A549 (cell line): ENCODE results near the gene LRSAM1. TPM values are rescaled to one million over a fixed set of nuclear protein-coding genes. Genes with fewer than 3 reads are reported as not detected.

Experiments
- ATAC-seq, 2 experiments: fragments of 200-7000 bp in 1 of 2; fragments of >200 bp in 1 of 2; cut with Nextera tagmentation in 1 of 2; cut with Tn5 transposase in 1 of 2; 3 replicates each; pipeline versions ENCODE4 v1.8.0 to v1.9.1; 2018 to 2020; ENCODE audit warnings: mild to moderate bottlenecking in 1 of 2, moderate library complexity in 1 of 2
- CTCF ChIA-PET: fragments of 300-600 bp; sonication (Branson Sonifier 250); formaldehyde crosslinking; extraction: SDS; loops from one replicate; lab custom pipeline; 2021; ENCODE audit warnings: antibody characterized with exemption, inconsistent platforms; lab: Yijun Ruan, JAX
- POLR2A ChIA-PET: fragments of 350-600 bp; formaldehyde crosslinking; extraction: SDS; loops from one replicate; lab custom pipeline; 2021; ENCODE audit warnings: antibody characterized with exemption, inconsistent platforms; lab: Yijun Ruan, JAX
- DNase-seq, 2 experiments: peaks; one replicate each; pipeline versions ENCODE4 v3.0.0 to v3.0.0-alpha.2; 2011 to 2016; ENCODE audit warnings: low read depth in 1 of 2, low spot score in 1 of 2
- FAIRE-seq: peaks from 2 replicates; lab custom pipeline; 2011; peaks lifted over from hg19 to GRCh38; lab: Jason Lieb, UNC
- H3K27ac ChIP-seq, 2 experiments: fragments of >200 bp; sonication (Bioruptor Twin); formaldehyde crosslinking; 3 replicates each; pipeline ENCODE4 v1.5.1; 2016 to 2017
- H3K4me1 ChIP-seq: fragments of >200 bp; sonication (Bioruptor Twin); formaldehyde crosslinking; 3 replicates; pipeline ENCODE4 v1.6.1; 2016
- H3K4me2 ChIP-seq: fragments of >200 bp; sonication (Bioruptor Twin); formaldehyde crosslinking; 3 replicates; pipeline ENCODE4 v1.6.1; 2016
- H3K4me3 ChIP-seq: fragments of >200 bp; sonication (Bioruptor Twin); formaldehyde crosslinking; 3 replicates; pipeline ENCODE4 v1.5.1; 2016
- H3K9me3 ChIP-seq: fragments of >200 bp; sonication (Bioruptor Twin); formaldehyde crosslinking; 3 replicates; pipeline ENCODE4 v1.6.1; 2016
- ATOH8 ChIP-seq: fragments of 250-450 bp; sonication (Bioruptor Pico); IDR thresholded peaks from 2 replicates; pipeline ENCODE4 v1.5.0; 2020; ENCODE audit warnings: low read depth, mild to moderate bottlenecking, moderate library complexity
- CBX2 ChIP-seq: fragments of 200-600 bp; sonication (generic); IDR thresholded peaks from 2 replicates; pipeline ENCODE4 v1.6.1; 2016; ENCODE audit warnings: low read depth, mild to moderate bottlenecking, borderline replicate concordance
- EHF ChIP-seq: fragments of 250-450 bp; sonication (Bioruptor Pico); IDR thresholded peaks from 2 replicates; pipeline ENCODE4 v1.5.0; 2020; ENCODE audit warnings: mild to moderate bottlenecking
- FOSL2 ChIP-seq, 2 experiments: fragments of 450-650 bp in 1 of 2; fragments of >200 bp in 1 of 2; sonication (Bioruptor Twin) in 1 of 2; formaldehyde crosslinking; IDR thresholded peaks; 2 replicates each; pipeline versions ENCODE4 v1.5.0 to v1.6.1; 2016 to 2020; ENCODE audit warnings: mild to moderate bottlenecking in 1 of 2, moderate library complexity in 1 of 2
- HOXA7 ChIP-seq: fragments of 250-450 bp; sonication (Bioruptor Pico); IDR thresholded peaks from 2 replicates; pipeline ENCODE4 v1.5.0; 2020; ENCODE audit warnings: mild to moderate bottlenecking, moderate library complexity
- JUN ChIP-seq, 2 experiments: fragments of >200 bp; sonication (Bioruptor Twin); formaldehyde crosslinking; IDR thresholded peaks; 2 replicates in 1 of 2; 3 replicates in 1 of 2; pipeline ENCODE4 v1.6.1; 2016 to 2017
- MAFK ChIP-seq: fragments of 450-650 bp; IDR thresholded peaks from 2 replicates; pipeline ENCODE4 v1.6.1; 2014; ENCODE audit not compliant: partially characterized antibody
- MAX ChIP-seq: IDR thresholded peaks from 2 replicates; pipeline ENCODE4 v1.6.1; 2012
- NPAS2 ChIP-seq: fragments of 250-450 bp; sonication (Bioruptor Pico); IDR thresholded peaks from 2 replicates; pipeline ENCODE4 v1.8.0; 2022; ENCODE audit warnings: mild to moderate bottlenecking, moderate library complexity, borderline replicate concordance
- NR3C1 ChIP-seq: fragments of >200 bp; sonication (Bioruptor Twin); formaldehyde crosslinking; IDR thresholded peaks from 3 replicates; pipeline ENCODE4 v1.6.1; 2017
- PHF8 ChIP-seq: fragments of 200-600 bp; sonication (generic); IDR thresholded peaks from 2 replicates; pipeline ENCODE4 v1.6.1; 2016; ENCODE audit warnings: low read depth, mild to moderate bottlenecking, antibody characterized with exemption, moderate library complexity, borderline replicate concordance
- RAD21 ChIP-seq, 2 experiments: fragments of >200 bp in 1 of 2; sonication (Bioruptor Twin) in 1 of 2; formaldehyde crosslinking in 1 of 2; IDR thresholded peaks in 1 of 2; conservative IDR thresholded peaks in 1 of 2; 2 replicates in 1 of 2; 3 replicates in 1 of 2; pipeline ENCODE4 v1.6.1; 2012 to 2018; ENCODE audit warnings: inconsistent platforms in 1 of 2
- RCOR1 ChIP-seq: fragments of 150-350 bp; IDR thresholded peaks from 2 replicates; pipeline ENCODE4 v1.6.1; 2014; ENCODE audit warnings: antibody characterized with exemption, low read length, low read depth
- RNF2 ChIP-seq: fragments of 200-600 bp; sonication (generic); IDR thresholded peaks from 2 replicates; pipeline ENCODE4 v1.6.1; 2016; ENCODE audit warnings: low read depth, mild to moderate bottlenecking, antibody characterized with exemption, moderate library complexity, borderline replicate concordance
- SMC3 ChIP-seq: fragments of >200 bp; sonication (Bioruptor Twin); formaldehyde crosslinking; IDR thresholded peaks from 3 replicates; pipeline ENCODE4 v1.6.1; 2018; ENCODE audit warnings: inconsistent platforms
- SREBF2 ChIP-seq: fragments of 450-650 bp; IDR thresholded peaks from 2 replicates; pipeline ENCODE4 v1.6.1; 2014; ENCODE audit warnings: mild to moderate bottlenecking, moderate library complexity
- TFCP2L1 ChIP-seq: fragments of 250-450 bp; sonication (Bioruptor Pico); IDR thresholded peaks from 2 replicates; pipeline ENCODE4 v1.5.0; 2021; ENCODE audit warnings: mild to moderate bottlenecking
- TP53 ChIP-seq: fragments of 250-450 bp; sonication (Bioruptor Pico); IDR thresholded peaks from 2 replicates; pipeline ENCODE4 v1.5.0; 2021; ENCODE audit warnings: mild to moderate bottlenecking, moderate library complexity
- ZFP36 ChIP-seq: fragments of 450-650 bp; IDR thresholded peaks from 2 replicates; pipeline ENCODE4 v1.6.1; 2014; ENCODE audit warnings: borderline replicate concordance; ENCODE audit not compliant: partially characterized antibody
- ZNF302 ChIP-seq: fragments of 250-450 bp; sonication (Bioruptor Pico); IDR thresholded peaks from 2 replicates; pipeline ENCODE4 v1.9.0; 2021; ENCODE audit warnings: inconsistent platforms, mild to moderate bottlenecking, moderate library complexity
- ZSCAN20 ChIP-seq: fragments of 250-450 bp; sonication (Bioruptor Pico); IDR thresholded peaks from 2 replicates; pipeline ENCODE4 v1.8.0; 2022; ENCODE audit warnings: mild to moderate bottlenecking, moderate library complexity
- WGBS: methylation state at CpG from one replicate; pipeline ENCODE4 v1.1.6; 2017; ENCODE audit errors: missing lambda C conversion rate; 5-methylcytosine and 5-hydroxymethylcytosine counted together
- polyA plus RNA-seq, 4 experiments: library from polyadenylated mRNA; depleted of rRNA in 3 of 4; stranded (reverse); fragments of >200 nt; fragmentation: RNase III in 1 of 4; extraction: RNeasy Plus Mini Kit Qiagen cat#74134 plus additional on column Dnase treatment in 1 of 4; gene quantifications; 2 replicates in 3 of 4; 3 replicates in 1 of 4; pipeline ENCODE4 v1.2.3, GENCODE V29; 2011 to 2017
- TF ChIP-seq, protein P1 (sequence below): fragments of 250-450 bp; sonication (Bioruptor Pico); IDR thresholded peaks from 2 replicates; pipeline ENCODE4 v1.5.0; 2021; ENCODE audit warnings: mild to moderate bottlenecking, moderate library complexity, borderline replicate concordance
- TF ChIP-seq, protein P2 (sequence below): fragments of >200 bp; sonication (Bioruptor Twin); formaldehyde crosslinking; IDR thresholded peaks from 2 replicates; pipeline ENCODE4 v1.6.1; 2016

LRSAM1 gene
- polyA plus RNA-seq, 2 of the 4 experiments (the other 2 are of a cell fraction), result 5.1 to 10.0 TPM

- CTCF ChIA-PET, result interaction anchor here (0.7 to 36.3 kb wide), 9 partner anchors 10 to 255 kb away, joined by 3 to 821 read pairs (median 4); partner anchors contain the start of gene TOR2A
- FAIRE-seq, result no peak
Observed at GRCh38 chr9:127509955-127510299, 58.6 kb downstream of the LRSAM1 start.

GRCh38 chr9:127514468-127514867 is 63.2 kb downstream of the LRSAM1 start:
- TF ChIP-seq TFCP2L1 (CRISPR knock-in tag), result no peak
- H3K4me1 ChIP-seq, result peaks cover 4% of the 10 kb centered on the region
- no peak overlapping the region for H3K4me3 ChIP-seq
- no peak overlapping the region for H3K4me2 ChIP-seq
- no peak overlapping the region for H3K27ac ChIP-seq
- ChIA-PET CTCF (interaction anchor here (0.7 to 36.3 kb wide), 4 partner anchors 11 to 71 kb away, joined by 3 to 821 read pairs (median 74); no protein-coding TSS in a partner anchor), POLR2A (no interaction called here)
- WGBS, result 68% methylated on average over 2 of the region's 2 CpGs
- DNase-seq, result no peak
- no peaks in the 10 kb centered on the region for H3K9me3 ChIP-seq
- no peak for FAIRE-seq
- ATAC-seq, result no peak

More at GRCh38 chr9:127509955-127510299, 58.6 kb downstream of the LRSAM1 start:
- Histone ChIP-seq H3K4me2 (no peak overlapping the region), H3K4me3 (no peak overlapping the region), H3K27ac (no peak overlapping the region), H3K4me1 (peaks cover 17% of the 10 kb centered on the region), H3K9me3 (no peaks in the 10 kb centered on the region)
- no peak for ATAC-seq
- no peak for DNase-seq
- POLR2A ChIA-PET, result no interaction called here
- TF ChIP-seq RNF2 (no peak), MAFK (no peak), SMC3 (no peak), TP53 (CRISPR knock-in tag) (no peak)
- 87% methylated on average over 15 of the region's 15 CpGs for WGBS

- Histone ChIP-seq H3K4me3 (no peak overlapping the region), H3K4me2 (no peak overlapping the region), H3K4me1 (peaks cover 30% of the 10 kb centered on the region), H3K27ac (no peak overlapping the region; a peak in 1 of 6 replicates), H3K9me3 (no peaks in the 10 kb centered on the region)
- no peak for DNase-seq
- WGBS, result 93% methylated on average over 26 of the region's 26 CpGs
- ChIA-PET CTCF (interaction anchor here (1.0 to 36.3 kb wide), 7 partner anchors 9 to 68 kb away, joined by 3 to 821 read pairs (median 8); no protein-coding TSS in a partner anchor), POLR2A (no interaction called here)
- no peak for FAIRE-seq
- no peak for ATAC-seq
- TF ChIP-seq NR3C1 (no peak), CBX2 (no peak), NPAS2 (no peak), ZFP36 (no peak), SREBF2 (no peak)
- TF ChIP-seq, protein P1, sequence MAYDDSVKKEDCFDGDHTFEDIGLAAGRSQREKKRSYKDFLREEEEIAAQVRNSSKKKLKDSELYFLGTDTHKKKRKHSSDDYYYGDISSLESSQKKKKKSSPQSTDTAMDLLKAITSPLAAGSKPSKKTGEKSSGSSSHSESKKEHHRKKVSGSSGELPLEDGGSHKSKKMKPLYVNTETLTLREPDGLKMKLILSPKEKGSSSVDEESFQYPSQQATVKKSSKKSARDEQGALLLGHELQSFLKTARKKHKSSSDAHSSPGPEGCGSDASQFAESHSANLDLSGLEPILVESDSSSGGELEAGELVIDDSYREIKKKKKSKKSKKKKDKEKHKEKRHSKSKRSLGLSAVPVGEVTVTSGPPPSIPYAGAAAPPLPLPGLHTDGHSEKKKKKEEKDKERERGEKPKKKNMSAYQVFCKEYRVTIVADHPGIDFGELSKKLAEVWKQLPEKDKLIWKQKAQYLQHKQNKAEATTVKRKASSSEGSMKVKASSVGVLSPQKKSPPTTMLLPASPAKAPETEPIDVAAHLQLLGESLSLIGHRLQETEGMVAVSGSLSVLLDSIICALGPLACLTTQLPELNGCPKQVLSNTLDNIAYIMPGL (CRISPR knock-in tag), result no peak
Observed at GRCh38 chr9:127516835-127517607, 65.7 kb downstream of the LRSAM1 start.

GRCh38 chr9:127517620-127518019 is 66.3 kb downstream of the LRSAM1 start:
- 94% methylated on average over 11 of the region's 11 CpGs for WGBS
- DNase-seq, result no peak
- Histone ChIP-seq H3K27ac (peak overlapping the region in 1 of 2 experiments; percentile 91; a peak in 3 of 6 replicates), H3K9me3 (no peaks in the 10 kb centered on the region), H3K4me3 (no peak overlapping the region), H3K4me2 (no peak overlapping the region), H3K4me1 (peaks cover 36% of the 10 kb centered on the region)
- no peak for TF ChIP-seq ZSCAN20 (CRISPR knock-in tag)
- TF ChIP-seq ZNF302 (CRISPR knock-in tag), result no peak
- TF ChIP-seq, protein P2, sequence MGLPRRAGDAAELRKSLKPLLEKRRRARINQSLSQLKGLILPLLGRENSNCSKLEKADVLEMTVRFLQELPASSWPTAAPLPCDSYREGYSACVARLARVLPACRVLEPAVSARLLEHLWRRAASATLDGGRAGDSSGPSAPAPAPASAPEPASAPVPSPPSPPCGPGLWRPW, result no peak
- no peak for TF ChIP-seq PHF8
- TF ChIP-seq FOSL2 (IDR thresholded peaks at IDR 0.05), result no peak
- no peak for TF ChIP-seq FOSL2 (CRISPR knock-in tag; IDR thresholded peaks at IDR 0.05)
- TF ChIP-seq RAD21 (conservative IDR thresholded peaks at IDR 0.05 in 1 of 2, IDR thresholded peaks at IDR 0.05 in 1 of 2), result no peak
- TF ChIP-seq ZFP36, result no peak
- TF ChIP-seq ATOH8 (CRISPR knock-in tag), result no peak
- no peak for TF ChIP-seq SMC3
- TF ChIP-seq MAX, result no peak
- no peak for TF ChIP-seq RCOR1
- TF ChIP-seq SREBF2, result no peak
- no peak for TF ChIP-seq HOXA7
- no peak for TF ChIP-seq EHF (CRISPR knock-in tag)
- TF ChIP-seq JUN (IDR thresholded peaks at IDR 0.05), result no peak
- TF ChIP-seq TP53 (CRISPR knock-in tag), result no peak
- no peak for TF ChIP-seq CBX2
- no peak for ATAC-seq
- POLR2A ChIA-PET, result no interaction called here
- FAIRE-seq, result no peak
- CTCF ChIA-PET, result interaction anchor here (1.0 to 36.3 kb wide), 6 partner anchors 10 to 68 kb away, joined by 4 to 821 read pairs (median 48); no protein-coding TSS in a partner anchor
